ENCODE measurements around the gene TAS2R60. TPM values are rescaled to one million over a fixed set of nuclear protein-coding genes. Genes with fewer than 3 reads are reported as not detected.

TAS2R60 gene
- total RNA-seq, 6 experiments from 2014 or later = not detected

DNA sequence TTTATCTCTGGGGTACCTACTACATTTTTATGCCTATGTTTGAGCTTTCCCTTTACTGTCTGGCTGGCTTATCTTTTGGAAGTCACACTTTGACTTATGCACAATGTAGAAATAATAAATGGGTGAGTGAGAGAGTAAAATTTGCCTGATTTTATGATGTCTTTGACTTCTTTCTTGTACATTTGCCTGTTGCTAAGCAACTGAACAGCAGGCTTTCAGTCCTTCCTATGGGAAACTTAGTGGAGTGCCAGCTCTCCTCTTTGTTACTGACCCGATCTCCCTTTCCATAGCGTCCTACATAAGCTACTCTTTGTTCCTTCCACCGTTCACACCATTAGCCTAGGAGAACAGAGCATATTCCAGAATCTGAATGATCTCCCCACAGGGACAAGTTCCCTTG, 4.2 kb downstream of the TAS2R60 start:
- H3K27ac Mint-ChIP-seq = no peak overlapping the region
- TF ChIP-seq, protein P1, sequence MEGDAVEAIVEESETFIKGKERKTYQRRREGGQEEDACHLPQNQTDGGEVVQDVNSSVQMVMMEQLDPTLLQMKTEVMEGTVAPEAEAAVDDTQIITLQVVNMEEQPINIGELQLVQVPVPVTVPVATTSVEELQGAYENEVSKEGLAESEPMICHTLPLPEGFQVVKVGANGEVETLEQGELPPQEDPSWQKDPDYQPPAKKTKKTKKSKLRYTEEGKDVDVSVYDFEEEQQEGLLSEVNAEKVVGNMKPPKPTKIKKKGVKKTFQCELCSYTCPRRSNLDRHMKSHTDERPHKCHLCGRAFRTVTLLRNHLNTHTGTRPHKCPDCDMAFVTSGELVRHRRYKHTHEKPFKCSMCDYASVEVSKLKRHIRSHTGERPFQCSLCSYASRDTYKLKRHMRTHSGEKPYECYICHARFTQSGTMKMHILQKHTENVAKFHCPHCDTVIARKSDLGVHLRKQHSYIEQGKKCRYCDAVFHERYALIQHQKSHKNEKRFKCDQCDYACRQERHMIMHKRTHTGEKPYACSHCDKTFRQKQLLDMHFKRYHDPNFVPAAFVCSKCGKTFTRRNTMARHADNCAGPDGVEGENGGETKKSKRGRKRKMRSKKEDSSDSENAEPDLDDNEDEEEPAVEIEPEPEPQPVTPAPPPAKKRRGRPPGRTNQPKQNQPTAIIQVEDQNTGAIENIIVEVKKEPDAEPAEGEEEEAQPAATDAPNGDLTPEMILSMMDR (IDR thresholded peaks at IDR 0.05) = no peak
- H3K4me1 Mint-ChIP-seq (ENCODE audit: low read depth) = peaks cover 4% of the 10 kb centered on the region
- H3K36me3 Mint-ChIP-seq (ENCODE audit: low read depth) = no peaks in the 10 kb centered on the region
- no peaks in the 10 kb centered on the region for H3K27me3 Mint-ChIP-seq (ENCODE audit: insufficient read depth)
- DNase-seq = no peak
- no peak overlapping the region for H3K4me3 Mint-ChIP-seq
- no peaks in the 10 kb centered on the region for H3K9me3 Mint-ChIP-seq

DNA sequence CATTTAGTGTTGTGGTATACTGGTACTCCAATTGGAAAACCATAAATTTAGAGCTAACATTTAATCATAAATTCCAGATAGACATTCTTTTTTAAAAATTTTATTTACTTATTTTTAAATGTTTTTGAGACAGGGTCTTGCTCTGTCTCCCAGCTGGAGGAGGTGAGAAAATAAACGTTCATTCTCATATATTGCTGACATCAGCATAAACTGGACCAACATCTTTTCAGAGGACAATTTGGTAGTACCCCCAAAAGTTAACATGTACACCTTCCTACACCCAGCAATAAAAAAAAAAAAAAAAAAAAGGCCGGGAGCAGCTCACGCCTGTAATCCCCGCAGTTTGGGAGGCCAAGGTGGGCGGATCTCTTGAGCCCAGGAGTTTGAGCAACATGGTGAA, 5.2 kb downstream of the TAS2R60 start:
- TF ChIP-seq, protein P1 (IDR thresholded peaks at IDR 0.05) = no peak
- no peaks in the 10 kb centered on the region for H3K36me3 Mint-ChIP-seq (ENCODE audit: low read depth)
- no peak for DNase-seq
- peaks cover 12% of the 10 kb centered on the region for H3K4me1 Mint-ChIP-seq (ENCODE audit: low read depth)
- H3K27me3 Mint-ChIP-seq (ENCODE audit: insufficient read depth) = no peaks in the 10 kb centered on the region
- no peak overlapping the region for H3K27ac Mint-ChIP-seq
- no peaks in the 10 kb centered on the region for H3K9me3 Mint-ChIP-seq
- H3K4me3 Mint-ChIP-seq = no peak overlapping the region

DNA sequence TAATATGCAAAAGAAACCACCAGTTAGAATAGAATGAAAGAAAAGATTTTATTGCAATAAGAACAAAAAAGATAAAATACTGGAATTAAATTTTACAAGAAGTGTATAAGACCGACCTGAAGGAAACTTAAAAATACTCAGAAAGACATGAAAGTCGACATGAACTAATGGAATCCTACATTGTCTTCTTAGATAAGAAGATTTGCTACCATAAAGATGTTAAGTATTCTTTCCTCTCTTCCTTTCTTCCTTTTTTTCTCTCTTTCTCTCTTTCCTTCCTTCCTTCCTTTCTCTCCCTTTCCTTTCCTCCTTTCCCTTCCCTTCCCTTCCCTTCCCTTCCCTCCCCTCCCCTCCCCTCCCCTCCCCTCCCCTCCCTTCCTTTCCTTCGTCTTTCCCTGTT, 6.5 kb downstream of the TAS2R60 start:
- TF ChIP-seq, protein P1 (IDR thresholded peaks at IDR 0.05) = no peak
- H3K36me3 Mint-ChIP-seq (ENCODE audit: low read depth) = no peaks in the 10 kb centered on the region
- H3K4me3 Mint-ChIP-seq = no peak overlapping the region
- H3K4me1 Mint-ChIP-seq (ENCODE audit: low read depth) = peaks cover 26% of the 10 kb centered on the region
- no peaks in the 10 kb centered on the region for H3K9me3 Mint-ChIP-seq
- no peak overlapping the region for H3K27ac Mint-ChIP-seq
- no peaks in the 10 kb centered on the region for H3K27me3 Mint-ChIP-seq (ENCODE audit: insufficient read depth)
- DNase-seq = no peak

GRCh38 chr7:143451122-143451521, 7.9 kb downstream of the TAS2R60 start:
- no peaks in the 10 kb centered on the region for H3K36me3 Mint-ChIP-seq (ENCODE audit: low read depth)
- no peak for DNase-seq
- no peaks in the 10 kb centered on the region for H3K27me3 Mint-ChIP-seq (ENCODE audit: insufficient read depth)
- no peaks in the 10 kb centered on the region for H3K9me3 Mint-ChIP-seq
- H3K27ac Mint-ChIP-seq = no peak overlapping the region
- TF ChIP-seq, protein P1 (IDR thresholded peaks at IDR 0.05) = no peak
- no peak overlapping the region for H3K4me3 Mint-ChIP-seq
- H3K4me1 Mint-ChIP-seq (ENCODE audit: low read depth) = peaks cover 39% of the 10 kb centered on the region

DNA sequence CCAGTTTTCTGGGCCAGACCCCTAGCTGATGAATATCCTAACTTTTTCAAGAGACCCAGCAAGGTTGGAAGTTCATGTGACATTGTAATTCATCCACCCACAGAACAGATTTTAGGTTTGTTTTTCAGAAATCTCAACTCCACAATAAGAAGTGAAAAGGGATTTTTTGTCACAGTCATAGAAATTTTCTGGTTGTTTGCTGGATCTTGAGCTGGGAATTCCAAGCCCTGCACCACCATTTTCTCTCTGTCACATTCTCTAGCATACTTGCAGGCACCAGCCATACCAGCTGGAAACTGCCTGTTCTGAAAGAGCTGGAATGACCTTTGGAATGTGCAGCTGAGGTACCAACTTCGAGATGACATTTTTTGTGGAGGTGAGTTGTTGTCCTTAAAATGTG, 8.5 kb downstream of the TAS2R60 start:
- Mint-ChIP-seq H3K4me1 (ENCODE audit: low read depth) (peaks cover 45% of the 10 kb centered on the region), H3K36me3 (ENCODE audit: low read depth) (no peaks in the 10 kb centered on the region), H3K4me3 (no peak overlapping the region), H3K27me3 (ENCODE audit: insufficient read depth) (no peaks in the 10 kb centered on the region), H3K27ac (no peak overlapping the region), H3K9me3 (no peaks in the 10 kb centered on the region)
- TF ChIP-seq, protein P1 (IDR thresholded peaks at IDR 0.05) = no peak
- no peak for DNase-seq

GRCh38 chr7:143452495-143452894, 9.2 kb downstream of the TAS2R60 start:
- no peaks in the 10 kb centered on the region for H3K27me3 Mint-ChIP-seq (ENCODE audit: insufficient read depth)
- DNase-seq = no peak
- H3K4me1 Mint-ChIP-seq (ENCODE audit: low read depth) = peaks cover 53% of the 10 kb centered on the region
- TF ChIP-seq, protein P1 (IDR thresholded peaks at IDR 0.05) = no peak
- H3K27ac Mint-ChIP-seq = no peak overlapping the region
- H3K4me3 Mint-ChIP-seq = no peak overlapping the region
- H3K9me3 Mint-ChIP-seq = no peaks in the 10 kb centered on the region
- no peaks in the 10 kb centered on the region for H3K36me3 Mint-ChIP-seq (ENCODE audit: low read depth)

All from HFFc6 (cell line).